GM18508 (cell line): ENCODE data around the gene WNK2.

Experiments
- ATAC-seq: cut with Tn5 transposase; IDR thresholded peaks from one replicate; pipeline ENCODE4 v1.9.1; 2021; ENCODE audit warnings: moderate number of reproducible peaks; ENCODE audit not compliant: insufficient read depth, unreplicated experiment

Gene WNK2

GRCh38 chr9:93198117-93198837 is 14.3 kb downstream of the WNK2 start:
- ATAC-seq, result no peak

GRCh38 chr9:93198838-93199625 is 15.1 kb downstream of the WNK2 start:
- no peak for ATAC-seq

GRCh38 chr9:93200449-93200742 is 16.5 kb downstream of the WNK2 start:
- no peak for ATAC-seq

GRCh38 chr9:93200989-93201334 is 17.0 kb downstream of the WNK2 start:
- ATAC-seq, result no peak

GRCh38 chr9:93203026-93203717 is 19.2 kb downstream of the WNK2 start:
- no peak for ATAC-seq

GRCh38 chr9:93203718-93204469 is 20.0 kb downstream of the WNK2 start:
- ATAC-seq, result no peak

- no peak for ATAC-seq
Measured at GRCh38 chr9:93204470-93205043, 20.6 kb downstream of the WNK2 start.

- no peak for ATAC-seq
Measured at GRCh38 chr9:93205045-93205768, 21.3 kb downstream of the WNK2 start.

- no peak for ATAC-seq
Measured at GRCh38 chr9:93205896-93206575, 22.1 kb downstream of the WNK2 start.

- no peak for ATAC-seq
Measured at GRCh38 chr9:93206576-93207155, 22.7 kb downstream of the WNK2 start.

GRCh38 chr9:93207326-93207814 is 23.4 kb downstream of the WNK2 start:
- ATAC-seq, result no peak

GRCh38 chr9:93207860-93208734 is 24.2 kb downstream of the WNK2 start:
- ATAC-seq, result no peak

GRCh38 chr9:93209097-93209496 is 25.2 kb downstream of the WNK2 start:
- ATAC-seq, result no peak

- no peak for ATAC-seq
Measured at GRCh38 chr9:93209576-93210323, 25.8 kb downstream of the WNK2 start.

- ATAC-seq, result no peak
Measured at GRCh38 chr9:93210324-93210973, 26.5 kb downstream of the WNK2 start.

- no peak for ATAC-seq
Measured at GRCh38 chr9:93210974-93211653, 27.2 kb downstream of the WNK2 start.
